Measurements from ENCODE around the gene DLGAP4. TPM values are rescaled to one million over a fixed set of nuclear protein-coding genes. Genes with fewer than 3 reads are reported as not detected.

DLGAP4 gene
- total and polyA plus RNA-seq, 10 of the 15 experiments (the other 5 are each of a cell fraction or from before 2014, with no cell fraction given): 0.42 to 43.3 (median 19.0) TPM

GRCh38 chr20:36446557-36446956 is 140.4 kb downstream of the DLGAP4 start:
- BruUV-seq (replicated peaks): no TSS peak
- Histone ChIP-seq H3K4me1 (ENCODE audit: control insufficient read depth, insufficient read depth, low read length) (no peaks in the 10 kb centered on the region), H3K36me3 (ENCODE audit: control insufficient read depth in 2 of 2, insufficient read depth in 2 of 2, low read length in 1 of 2) (no peaks in the 10 kb centered on the region), H4K20me1 (ENCODE audit: control insufficient read depth, insufficient read depth) (no peaks in the 10 kb centered on the region), H3K9ac (ENCODE audit: control insufficient read depth, insufficient read depth, low read length) (no peak overlapping the region), H3K4me3 (no peak overlapping the region), H3K27ac (ENCODE audit: control insufficient read depth, insufficient read depth) (no peak overlapping the region), H3K4me2 (ENCODE audit: control insufficient read depth, insufficient read depth) (no peak overlapping the region), H3K27me3 (replicated peaks in 1 of 2; ENCODE audit: control insufficient read depth in 2 of 2, insufficient read depth in 2 of 2, low read length in 1 of 2) (no peaks in the 10 kb centered on the region), H3K79me2 (ENCODE audit: control insufficient read depth, insufficient read depth, low read length) (no peaks in the 10 kb centered on the region), H2AFZ (ENCODE audit: control insufficient read depth, low read depth, low read length) (no peak overlapping the region), H3K9me3 (replicated peaks; ENCODE audit: control insufficient read depth, insufficient read depth, low read length) (no peaks in the 10 kb centered on the region)
- SMC1A ChIA-PET (ENCODE audit: uncharacterized antibody, unreplicated experiment): no interaction called here
- no peak for TF ChIP-seq RAD21 (IDR thresholded peaks at IDR 0.05; ENCODE audit: insufficient read depth, low read depth, low read length)
- TF ChIP-seq MXI1 (IDR thresholded peaks at IDR 0.05; ENCODE audit: low read depth, low read length): no peak
- no peak for TF ChIP-seq JUNB (IDR thresholded peaks at IDR 0.05)
- TF ChIP-seq CBFB (IDR thresholded peaks at IDR 0.05; ENCODE audit: low read depth): no peak
- no peak for TF ChIP-seq ELK1 (IDR thresholded peaks at IDR 0.05; ENCODE audit: low read depth, low read length)
- TF ChIP-seq ATF2 (IDR thresholded peaks at IDR 0.05; ENCODE audit: low read length): no peak
- ATAC-seq (no peak), DNase-seq (ENCODE audit: low read depth, low spot score) (no peak), FAIRE-seq (no peak)
- RAD21 ChIA-PET (ENCODE audit: unreplicated experiment): interaction anchor here (1.2 kb wide), 1 partner anchor 55 kb away, joined by 3 read pairs; no protein-coding TSS in a partner anchor
- POLR2A ChIA-PET: no interaction called here
- intact Hi-C loops (cut with micrococcal nuclease; ENCODE audit: unreplicated experiment) (no loop called here), in situ Hi-C loops (cut with MboI) (loop anchor here (25.0 kb wide), 1 partner anchor 459 kb away; no protein-coding TSS in a partner anchor)
- WGBS (ENCODE audit: insufficient coverage, insufficient replicate concordance, low lambda C conversion rate, missing lambda C conversion rate): 54% methylated on average over 17 of the region's 17 CpGs
- CTCF ChIA-PET: interaction anchor here (1.3 kb wide), 1 partner anchor 229 kb away, joined by 4 read pairs; no protein-coding TSS in a partner anchor

Data from GM12878 (cell line).